SK-N-SH treated with all-trans-retinoic acid at 6 μM for 48 hours (cell line): ENCODE data around the gene B3GAT1.
"Not testable (repeated sequence)": the region's sequence is repeated elsewhere in the genome, so short reads cannot be mapped to it uniquely, and the experiment has no call there.

Experiments
- ARNTL ChIP-seq: fragments of 450-650 bp; formaldehyde crosslinking; IDR thresholded peaks from 2 replicates; pipeline ENCODE4 v1.5.0; 2020; ENCODE audit warnings: low read depth, mild to moderate bottlenecking, moderate library complexity, borderline replicate concordance
- CREB5 ChIP-seq: fragments of 250-450 bp; sonication (Bioruptor Pico); IDR thresholded peaks from 2 replicates; pipeline ENCODE4 v1.5.1; 2020; ENCODE audit warnings: low read depth, mild to moderate bottlenecking, moderate library complexity
- GLIS3 ChIP-seq: fragments of 250-450 bp; sonication (Bioruptor Pico); IDR thresholded peaks from 2 replicates; pipeline ENCODE4 v1.5.0; 2020; ENCODE audit warnings: mild to moderate bottlenecking, moderate library complexity
- OSR1 ChIP-seq: fragments of 250-450 bp; sonication (Bioruptor Pico); IDR thresholded peaks from 2 replicates; pipeline ENCODE4 v1.8.0; 2022; ENCODE audit warnings: moderate library complexity, mild to moderate bottlenecking, inconsistent platforms
- PPARA ChIP-seq: fragments of 250-450 bp; sonication (Bioruptor Pico); IDR thresholded peaks from 2 replicates; pipeline ENCODE4 v1.5.0; 2020; ENCODE audit warnings: mild to moderate bottlenecking, borderline replicate concordance
- RARB ChIP-seq: fragments of 250-450 bp; sonication (Bioruptor Pico); IDR thresholded peaks from 2 replicates; pipeline ENCODE4 v1.8.0; 2021; ENCODE audit warnings: mild to moderate bottlenecking, moderate library complexity
- TCF4 ChIP-seq: fragments of 250-450 bp; sonication (Bioruptor Pico); IDR thresholded peaks from 2 replicates; pipeline ENCODE4 v1.8.0; 2021; ENCODE audit warnings: mild to moderate bottlenecking, moderate library complexity, borderline replicate concordance
- TOX ChIP-seq: fragments of 250-450 bp; sonication (Bioruptor Pico); IDR thresholded peaks from 2 replicates; pipeline ENCODE4 v1.8.0; 2021; ENCODE audit warnings: mild to moderate bottlenecking, moderate library complexity, borderline replicate concordance
- ZFP3 ChIP-seq: fragments of 250-450 bp; sonication (Bioruptor Pico); IDR thresholded peaks from 2 replicates; pipeline ENCODE4 v1.5.0; 2020; ENCODE audit warnings: mild to moderate bottlenecking, moderate library complexity
- ZFP30 ChIP-seq: fragments of 450-650 bp; formaldehyde crosslinking; IDR thresholded peaks from 2 replicates; pipeline ENCODE4 v1.5.0; 2022; ENCODE audit warnings: mild to moderate bottlenecking, moderate library complexity
- ZNF565 ChIP-seq: fragments of 450-650 bp; formaldehyde crosslinking; conservative IDR thresholded peaks from 2 replicates; pipeline ENCODE4 v1.5.0; 2020; ENCODE audit warnings: low read depth, mild to moderate bottlenecking, moderate library complexity
- ZNF70 ChIP-seq: fragments of 450-650 bp; formaldehyde crosslinking; IDR thresholded peaks from 2 replicates; pipeline ENCODE4 v1.5.0; 2020; ENCODE audit warnings: mild to moderate bottlenecking, moderate library complexity
- TF ChIP-seq, protein P1 (sequence below): fragments of 250-450 bp; sonication (Bioruptor Pico); IDR thresholded peaks from 2 replicates; pipeline ENCODE4 v1.8.0; 2020; ENCODE audit warnings: mild to moderate bottlenecking, moderate library complexity, borderline replicate concordance
- TF ChIP-seq, protein P2 (sequence below): fragments of 250-450 bp; sonication (Bioruptor Pico); IDR thresholded peaks from 2 replicates; pipeline ENCODE4 v1.5.1; 2021; ENCODE audit warnings: mild to moderate bottlenecking, moderate library complexity

GRCh38 chr11:134457411-134458007 lies 45.5 kb upstream of the B3GAT1 start:
- TF ChIP-seq, protein P1, sequence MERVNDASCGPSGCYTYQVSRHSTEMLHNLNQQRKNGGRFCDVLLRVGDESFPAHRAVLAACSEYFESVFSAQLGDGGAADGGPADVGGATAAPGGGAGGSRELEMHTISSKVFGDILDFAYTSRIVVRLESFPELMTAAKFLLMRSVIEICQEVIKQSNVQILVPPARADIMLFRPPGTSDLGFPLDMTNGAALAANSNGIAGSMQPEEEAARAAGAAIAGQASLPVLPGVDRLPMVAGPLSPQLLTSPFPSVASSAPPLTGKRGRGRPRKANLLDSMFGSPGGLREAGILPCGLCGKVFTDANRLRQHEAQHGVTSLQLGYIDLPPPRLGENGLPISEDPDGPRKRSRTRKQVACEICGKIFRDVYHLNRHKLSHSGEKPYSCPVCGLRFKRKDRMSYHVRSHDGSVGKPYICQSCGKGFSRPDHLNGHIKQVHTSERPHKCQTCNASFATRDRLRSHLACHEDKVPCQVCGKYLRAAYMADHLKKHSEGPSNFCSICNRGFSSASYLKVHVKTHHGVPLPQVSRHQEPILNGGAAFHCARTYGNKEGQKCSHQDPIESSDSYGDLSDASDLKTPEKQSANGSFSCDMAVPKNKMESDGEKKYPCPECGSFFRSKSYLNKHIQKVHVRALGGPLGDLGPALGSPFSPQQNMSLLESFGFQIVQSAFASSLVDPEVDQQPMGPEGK (CRISPR knock-in tag) = not testable (repeated sequence)
- TF ChIP-seq ZNF565 (CRISPR knock-in tag); RARB (CRISPR knock-in tag); CREB5 (CRISPR knock-in tag); ARNTL (CRISPR knock-in tag); ZFP30 (CRISPR knock-in tag); GLIS3 (CRISPR knock-in tag); OSR1 (CRISPR knock-in tag); TOX (CRISPR knock-in tag); ZFP3 (CRISPR knock-in tag); TCF4; ZNF70 (CRISPR knock-in tag); PPARA (CRISPR knock-in tag): not testable (repeated sequence)
- TF ChIP-seq, protein P2, sequence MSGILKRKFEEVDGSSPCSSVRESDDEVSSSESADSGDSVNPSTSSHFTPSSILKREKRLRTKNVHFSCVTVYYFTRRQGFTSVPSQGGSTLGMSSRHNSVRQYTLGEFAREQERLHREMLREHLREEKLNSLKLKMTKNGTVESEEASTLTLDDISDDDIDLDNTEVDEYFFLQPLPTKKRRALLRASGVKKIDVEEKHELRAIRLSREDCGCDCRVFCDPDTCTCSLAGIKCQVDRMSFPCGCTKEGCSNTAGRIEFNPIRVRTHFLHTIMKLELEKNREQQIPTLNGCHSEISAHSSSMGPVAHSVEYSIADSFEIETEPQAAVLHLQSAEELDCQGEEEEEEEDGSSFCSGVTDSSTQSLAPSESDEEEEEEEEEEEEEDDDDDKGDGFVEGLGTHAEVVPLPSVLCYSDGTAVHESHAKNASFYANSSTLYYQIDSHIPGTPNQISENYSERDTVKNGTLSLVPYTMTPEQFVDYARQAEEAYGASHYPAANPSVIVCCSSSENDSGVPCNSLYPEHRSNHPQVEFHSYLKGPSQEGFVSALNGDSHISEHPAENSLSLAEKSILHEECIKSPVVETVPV (CRISPR knock-in tag) = not testable (repeated sequence)
